ENCODE results near the gene HPSE2. TPM values are rescaled to one million over a fixed set of nuclear protein-coding genes. Genes with fewer than 3 reads are reported as not detected.

Gene HPSE2
- polyA plus RNA-seq, 1 experiment, result not detected

- no peak for TF ChIP-seq CTCF (IDR thresholded peaks at IDR 0.05; ENCODE audit: low read depth, low read length)
- ChIA-PET POLR2A (no interaction called here), CTCF (interaction anchor here (1.0 kb wide), 1 partner anchor 182 kb away, joined by 3 read pairs; no protein-coding TSS in a partner anchor)
- Histone ChIP-seq H3K9me3 (ENCODE audit: control insufficient read depth, insufficient read depth, low read length) (no peaks in the 10 kb centered on the region), H3K4me3 (ENCODE audit: low read depth, low read length) (no peak overlapping the region), H3K27ac (ENCODE audit: low read depth, low read length) (no peak overlapping the region), H3K27me3 (ENCODE audit: control insufficient read depth, insufficient read depth, low read length) (no peaks in the 10 kb centered on the region)
- no peak for DNase-seq (ENCODE audit: low read depth, low spot score)
Measured at GRCh38 chr10:98649170-98649569, 586.5 kb downstream of the HPSE2 start.

- DNase-seq (ENCODE audit: low read depth, low spot score), result no peak
- no peak for TF ChIP-seq CTCF (IDR thresholded peaks at IDR 0.05; ENCODE audit: low read depth, low read length)
- CTCF ChIA-PET, result no interaction called here
- H3K9me3 ChIP-seq (ENCODE audit: control insufficient read depth, insufficient read depth, low read length), result no peaks in the 10 kb centered on the region
- H3K27me3 ChIP-seq (ENCODE audit: control insufficient read depth, insufficient read depth, low read length), result no peaks in the 10 kb centered on the region
- H3K27ac ChIP-seq (ENCODE audit: low read depth, low read length), result no peak overlapping the region
- POLR2A ChIA-PET, result no interaction called here
- H3K4me3 ChIP-seq (ENCODE audit: low read depth, low read length), result no peak overlapping the region
Measured at GRCh38 chr10:98646998-98647917, 588.4 kb downstream of the HPSE2 start.

GRCh38 chr10:98644466-98644865 is 591.2 kb downstream of the HPSE2 start:
- Histone ChIP-seq H3K9me3 (ENCODE audit: control insufficient read depth, insufficient read depth, low read length) (no peaks in the 10 kb centered on the region), H3K4me3 (ENCODE audit: low read depth, low read length) (no peak overlapping the region), H3K27ac (ENCODE audit: low read depth, low read length) (no peak overlapping the region), H3K27me3 (ENCODE audit: control insufficient read depth, insufficient read depth, low read length) (no peaks in the 10 kb centered on the region)
- DNase-seq (ENCODE audit: low read depth, low spot score), result no peak
- POLR2A ChIA-PET, result no interaction called here
- CTCF ChIA-PET, result no interaction called here
- TF ChIP-seq CTCF (IDR thresholded peaks at IDR 0.05; ENCODE audit: low read depth, low read length), result no peak

GRCh38 chr10:98642281-98642680 is 593.4 kb downstream of the HPSE2 start:
- no peaks in the 10 kb centered on the region for H3K9me3 ChIP-seq (ENCODE audit: control insufficient read depth, insufficient read depth, low read length)

More at GRCh38 chr10:98642281-98642680, 593.4 kb downstream of the HPSE2 start:
- CTCF ChIA-PET, result interaction anchor here (0.8 kb wide), 1 partner anchor 175 kb away, joined by 3 read pairs; no protein-coding TSS in a partner anchor
- no peak for DNase-seq (ENCODE audit: low read depth, low spot score)
- no peak for TF ChIP-seq CTCF (IDR thresholded peaks at IDR 0.05; ENCODE audit: low read depth, low read length)
- no peaks in the 10 kb centered on the region for H3K27me3 ChIP-seq (ENCODE audit: control insufficient read depth, insufficient read depth, low read length)
- POLR2A ChIA-PET, result no interaction called here
- no peak overlapping the region for H3K27ac ChIP-seq (ENCODE audit: low read depth, low read length)
- H3K4me3 ChIP-seq (ENCODE audit: low read depth, low read length), result no peak overlapping the region

Data from AG04450 (cell line).